ENCODE measurements around the gene ATAD1. TPM values are rescaled to one million over a fixed set of nuclear protein-coding genes. Genes with fewer than 3 reads are reported as not detected.

The ATAD1 gene
- total and polyA plus RNA-seq, 2 of the 8 experiments (the other 6 are each of a cell fraction or from before 2014, with no cell fraction given), result 8.9 to 35.3 TPM

- no peak overlapping the region for H4K5ac ChIP-seq (ENCODE audit: insufficient read length, low read depth, low read length)
- H2BK120ac ChIP-seq (replicated peaks; ENCODE audit: low read depth, low read length), result no peak overlapping the region
- no peak overlapping the region for H4K8ac ChIP-seq (ENCODE audit: extremely low read depth, insufficient read depth, low read length)
- H4K20me1 ChIP-seq (replicated peaks in 1 of 2; ENCODE audit: control insufficient read depth in 1 of 2, insufficient read depth in 2 of 2, low read length in 2 of 2), result no peaks in the 10 kb centered on the region
- no peak overlapping the region for H4K91ac ChIP-seq (replicated peaks; ENCODE audit: insufficient read length, low read length)
- ChIA-PET POLR2A (ENCODE audit: partially characterized antibody) (interaction anchor here (0.9 to 1.3 kb wide), 3 partner anchors 9 to 123 kb away, joined by 3 to 4 read pairs (median 3); partner anchors contain the start of genes KLLN and PTEN), CTCF (ENCODE audit: partially characterized antibody) (interaction anchor here (0.6 to 1.0 kb wide), 2 partner anchors 72 to 207 kb away, joined by 3 read pairs; no protein-coding TSS in a partner anchor)
- H3K36me3 ChIP-seq (ENCODE audit: control insufficient read depth in 2 of 4, insufficient read depth in 4 of 4, low read length in 3 of 4), result peaks cover 0 to 11% (median 2%) of the 10 kb centered on the region in 4 experiments; a peak in 3 of 8 replicates
- no peak overlapping the region for H3K4me2 ChIP-seq (ENCODE audit: insufficient read depth in 1 of 2, low read depth in 2 of 2, low read length in 2 of 2)
- FAIRE-seq, result no peak
- no peak for DNase-seq (ENCODE audit: low read depth in 1 of 2, low spot score in 2 of 2)
- H3K14ac ChIP-seq (ENCODE audit: insufficient read length), result no peak overlapping the region
- no peak overlapping the region for H3K9ac ChIP-seq (replicated peaks in 1 of 4; ENCODE audit: extremely low read depth in 1 of 4, low read depth in 3 of 4, low read length in 3 of 4)
- no peak overlapping the region for H2BK12ac ChIP-seq (ENCODE audit: low read depth, low read length)
- no peak overlapping the region for H3K18ac ChIP-seq (ENCODE audit: extremely low read depth, low read length)
- no peaks in the 10 kb centered on the region for H3K27me3 ChIP-seq (replicated peaks in 1 of 4; ENCODE audit: control insufficient read depth in 3 of 4, extremely low read depth in 1 of 4, insufficient read depth in 3 of 4, low read length in 3 of 4)
- H3K56ac ChIP-seq (replicated peaks; ENCODE audit: insufficient read length, low read depth, low read length), result no peak overlapping the region
- no peaks in the 10 kb centered on the region for H3K23me2 ChIP-seq (ENCODE audit: low read depth, low read length)
- H2AK5ac ChIP-seq (ENCODE audit: low read depth, low read length), result no peak overlapping the region
- no peak overlapping the region for H2BK5ac ChIP-seq (ENCODE audit: low read depth, low read length)
- H2BK15ac ChIP-seq (ENCODE audit: low read length), result no peak overlapping the region
- peaks cover 0 to 3% (median 0%) of the 10 kb centered on the region in 4 experiments; a peak in 1 of 7 replicates for H3K4me1 ChIP-seq (replicated peaks in 1 of 4; ENCODE audit: control insufficient read depth in 3 of 4, insufficient read depth in 4 of 4, low read length in 3 of 4)
- H2BK20ac ChIP-seq (ENCODE audit: low read length), result no peak overlapping the region
- no peaks in the 10 kb centered on the region for H3K79me2 ChIP-seq (ENCODE audit: control insufficient read depth in 1 of 2, insufficient read depth in 2 of 2, low read length in 2 of 2)
- H3K9me3 ChIP-seq (ENCODE audit: insufficient read depth in 2 of 2, low read depth in 1 of 2, low read length in 1 of 2), result no peaks in the 10 kb centered on the region
- no peak overlapping the region for H3K23ac ChIP-seq (ENCODE audit: insufficient read length)
- no peak overlapping the region for H2AFZ ChIP-seq (ENCODE audit: low read length)
- H3K27ac ChIP-seq (ENCODE audit: low read depth, low read length), result no peak overlapping the region
- H3K4ac ChIP-seq (replicated peaks; ENCODE audit: insufficient read length, low read depth, low read length), result no peak overlapping the region
- no peaks in the 10 kb centered on the region for H3K79me1 ChIP-seq (ENCODE audit: low read depth, low read length)
- H3K4me3 ChIP-seq (ENCODE audit: extremely low read depth in 1 of 4, insufficient read depth in 2 of 4, low read depth in 3 of 4, low read length in 4 of 4), result no peak overlapping the region
- TF ChIP-seq KDM4A (IDR thresholded peaks at IDR 0.05; ENCODE audit: low read depth, low read length, severe bottlenecking) (no peak), HDAC2 (IDR thresholded peaks at IDR 0.05; ENCODE audit: borderline replicate concordance in 1 of 2, low read depth in 2 of 2, low read length in 2 of 2) (no peak), SRF (IDR thresholded peaks at IDR 0.05; ENCODE audit: low read depth, low read length) (no peak), RBBP5 (IDR thresholded peaks at IDR 0.05; ENCODE audit: borderline replicate concordance, low read depth, low read length) (no peak), CHD2 (IDR thresholded peaks at IDR 0.05; ENCODE audit: low read length) (no peak), TBP (IDR thresholded peaks at IDR 0.05; ENCODE audit: low read depth, low read length) (no peak), KDM1A (IDR thresholded peaks at IDR 0.05; ENCODE audit: borderline replicate concordance, low read length) (no peak), POLR2AphosphoS5 (IDR thresholded peaks at IDR 0.05; ENCODE audit: low read depth, low read length) (no peak), SUZ12 (IDR thresholded peaks at IDR 0.05; ENCODE audit: low read length) (no peak), SAP30 (IDR thresholded peaks at IDR 0.05; ENCODE audit: insufficient read depth, insufficient replicate concordance, low read length) (no peak), CTCF (IDR thresholded peaks at IDR 0.05; ENCODE audit: control extremely low read depth in 1 of 3, insufficient read depth in 1 of 3, low read depth in 1 of 3, low read length in 3 of 3) (no peak), PHF8 (conservative IDR thresholded peaks at IDR 0.05; ENCODE audit: low read depth, low read length) (no peak)
Observed at GRCh38 chr10:87740254-87740655, 77.8 kb downstream of the ATAD1 start.

Measured in H1 (cell line).